Activated T-cell treated with anti-CD3 and anti-CD28 coated beads, Interleukin-2, amount 50 U/mL, for 1 hour (primary cell): ENCODE measurements around the gene TRAPPC3L.

ENCODE experiments used
- DNase-seq: peaks from one replicate; pipeline ENCODE4 v3.0.0-alpha.2; 2020

TRAPPC3L gene

DNA sequence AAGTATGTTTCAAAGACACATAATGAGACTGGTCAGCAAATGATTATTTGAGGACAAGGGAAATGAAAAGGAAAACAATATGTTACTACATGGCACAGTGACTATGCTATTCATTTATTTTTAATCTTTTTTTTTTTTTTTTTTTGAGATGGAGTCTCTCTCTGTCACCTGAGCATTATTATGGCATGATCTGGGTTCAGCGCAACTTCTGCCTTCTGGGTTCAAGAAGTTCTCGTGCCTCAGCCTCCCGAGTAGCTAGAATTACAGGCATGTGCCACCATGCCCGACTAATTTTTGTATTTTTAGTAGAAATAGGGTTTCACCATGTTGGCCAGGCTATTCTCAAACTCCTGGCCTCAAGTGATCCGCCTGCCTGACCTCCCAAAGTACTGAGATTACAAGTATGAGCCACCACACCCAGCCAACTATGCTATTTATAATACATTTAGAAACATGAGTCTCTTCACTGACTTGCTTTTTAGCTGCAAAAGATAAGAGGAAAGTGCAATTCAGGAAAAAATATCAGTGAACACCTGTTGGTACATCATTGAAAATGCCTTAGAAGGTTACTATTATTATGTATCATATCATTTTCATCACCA, 11.4 kb upstream of the TRAPPC3L start:
- no peak for DNase-seq

DNA sequence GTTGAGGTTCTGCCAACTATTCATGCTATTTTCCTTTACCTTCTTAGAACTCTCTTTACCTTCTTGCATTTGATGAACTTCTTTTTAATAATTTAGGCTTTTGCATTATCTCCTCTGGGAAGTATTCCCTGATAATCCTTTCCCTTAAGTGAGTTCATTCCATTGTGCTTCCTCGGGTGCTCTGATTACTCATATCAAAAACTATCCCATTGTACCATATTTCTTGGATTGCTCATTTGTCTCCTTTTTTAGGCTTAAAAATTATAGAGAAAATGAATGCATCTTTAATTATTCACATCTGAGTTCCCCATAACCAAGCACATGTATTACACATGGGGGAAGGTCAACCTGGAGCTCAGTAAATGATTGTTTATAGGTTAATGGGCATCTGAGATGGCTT, 10.6 kb upstream of the TRAPPC3L start:
- DNase-seq, result no peak

DNA sequence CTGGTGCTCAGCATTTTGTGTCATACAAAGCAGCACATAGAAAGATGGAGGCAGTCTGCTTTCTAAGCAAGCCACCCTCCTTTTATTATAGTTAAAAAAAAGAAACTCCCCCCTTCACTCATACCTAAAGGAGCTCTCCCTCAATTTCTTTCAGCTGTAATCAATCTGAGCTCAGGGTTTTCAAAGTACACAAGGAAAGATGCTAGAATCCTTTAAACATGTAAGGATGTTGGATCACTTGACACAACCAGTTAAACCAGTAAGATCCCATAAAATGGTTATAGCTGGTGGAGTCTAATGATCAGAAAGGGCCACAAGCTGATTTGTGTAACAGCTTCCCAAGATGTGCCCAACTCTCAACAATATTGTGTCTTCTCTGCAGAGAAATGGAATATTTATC, 8.0 kb upstream of the TRAPPC3L start, which contains the start of gene CALHM4:
Gene CALHM4 (plus strand): TSS at position 301 of the 400 bp plus-strand sequence. CDS start 43 bp downstream, at position 344.
- no peak for DNase-seq

DNA sequence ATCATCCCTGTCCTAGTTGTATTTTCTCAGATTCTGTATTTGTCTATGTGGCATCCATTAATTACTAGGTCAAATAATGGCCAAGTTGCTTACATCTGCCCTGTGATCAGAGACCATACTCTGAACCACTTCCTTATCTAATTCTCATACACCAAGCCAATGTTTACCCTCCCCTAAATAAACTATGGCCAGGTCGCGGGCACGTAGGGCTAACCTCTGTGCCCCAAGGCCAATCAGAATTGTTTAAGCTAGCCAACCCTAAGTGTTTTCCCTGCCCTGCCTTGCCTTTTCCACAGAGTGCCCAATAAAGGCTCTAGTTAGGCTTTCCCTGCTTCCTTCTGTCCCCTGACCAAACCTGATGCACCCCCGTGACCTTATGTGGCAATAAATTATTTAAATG, 5.3 kb upstream of the TRAPPC3L start:
- DNase-seq, result no peak

DNA sequence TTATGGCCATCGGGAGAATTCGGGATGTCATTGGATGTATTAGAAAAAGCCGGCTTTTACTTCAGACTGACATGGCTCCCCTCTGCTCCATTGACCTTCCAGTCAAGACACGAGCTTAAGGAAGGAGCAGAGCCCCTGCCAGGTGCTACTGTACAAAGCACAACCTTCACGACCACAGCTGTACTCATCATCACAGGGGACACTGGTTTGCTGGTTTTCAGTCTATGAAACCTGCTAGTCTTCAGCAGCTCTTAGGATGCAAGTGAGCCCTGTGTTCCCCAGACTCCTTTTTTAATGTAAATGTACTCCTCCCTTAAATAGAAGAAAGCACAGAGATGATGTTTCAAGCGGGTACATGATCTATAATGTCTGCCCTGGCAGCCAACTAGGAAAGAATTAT, 1.9 kb upstream of the TRAPPC3L start:
- DNase-seq, result no peak

DNA sequence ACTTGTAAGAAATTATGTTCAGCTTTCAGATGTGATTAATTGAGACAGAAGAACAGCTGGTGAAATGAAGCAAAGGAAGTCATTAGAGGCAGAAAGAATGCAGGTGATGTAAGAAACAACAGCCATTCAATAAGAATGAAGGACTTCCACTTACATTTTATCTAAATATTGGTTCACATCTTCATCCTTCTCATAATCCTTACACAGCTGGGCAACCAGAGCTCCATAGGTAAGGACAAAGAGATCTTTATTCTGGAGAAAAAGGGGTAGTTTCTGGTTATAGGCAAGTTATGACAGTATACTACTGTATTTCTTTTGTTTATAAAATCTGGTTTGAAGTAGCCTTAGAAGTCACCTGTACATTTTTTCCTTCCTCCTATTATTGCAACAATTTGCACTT, 2.3 kb downstream of the TRAPPC3L start:
- no peak for DNase-seq

DNA sequence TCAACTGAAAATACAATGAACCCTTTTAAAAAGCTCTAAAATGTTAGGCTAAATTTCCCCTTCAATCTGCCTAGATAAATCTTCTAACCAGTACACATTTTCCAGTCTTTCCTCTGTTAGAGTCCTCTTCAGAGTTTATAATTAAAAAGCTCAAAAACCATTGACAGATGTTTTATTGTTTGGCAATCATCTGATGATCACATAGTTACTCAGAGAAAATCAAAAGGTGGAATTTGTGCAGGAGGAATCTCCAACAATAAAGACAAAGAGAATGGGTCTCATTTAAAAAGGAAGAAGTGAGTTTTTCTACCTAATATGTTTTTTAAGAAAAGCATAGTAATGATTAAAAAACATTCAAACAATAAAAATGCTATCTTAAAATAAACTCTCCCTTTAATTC, 3.1 kb downstream of the TRAPPC3L start:
- no peak for DNase-seq

DNA sequence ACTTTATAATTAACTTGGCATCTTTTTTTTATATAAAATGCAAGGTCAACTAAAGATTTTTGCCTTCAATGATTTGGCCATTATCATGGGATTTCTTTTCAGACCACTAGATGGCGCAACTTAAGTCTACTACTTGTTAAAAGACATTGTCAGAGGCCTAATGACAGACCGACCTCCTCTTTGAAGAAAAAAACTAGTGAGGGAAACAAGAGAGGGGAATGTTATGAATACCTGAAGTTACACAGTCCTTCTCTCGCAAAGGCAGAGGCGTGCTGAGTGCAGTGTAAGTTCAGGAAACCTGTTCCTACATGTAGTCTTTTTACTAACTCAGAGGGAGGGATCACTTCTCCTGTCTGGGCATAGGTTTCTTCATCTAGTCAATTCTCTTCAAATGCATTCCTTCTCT, 9.3 kb downstream of the TRAPPC3L start:
- DNase-seq, result peak; percentile 21

DNA sequence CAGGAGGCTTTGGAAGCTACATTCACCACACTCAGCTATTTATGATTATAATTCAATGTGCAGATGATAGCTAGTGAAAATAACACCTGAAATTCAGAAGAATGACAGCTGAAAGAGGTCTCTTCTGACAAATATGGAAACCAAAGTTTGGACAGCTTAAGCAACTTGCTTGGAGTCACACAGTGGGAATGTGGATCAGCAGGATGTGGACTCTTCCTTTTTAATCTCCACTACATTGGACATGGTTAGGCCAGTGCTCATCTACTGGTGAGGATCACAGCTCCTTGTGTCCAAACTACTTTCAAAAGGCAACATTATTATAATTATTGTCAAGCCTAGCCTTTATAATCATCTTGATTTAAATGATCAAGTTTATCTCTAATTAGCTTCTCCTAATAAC, 10.4 kb downstream of the TRAPPC3L start:
- no peak for DNase-seq

DNA sequence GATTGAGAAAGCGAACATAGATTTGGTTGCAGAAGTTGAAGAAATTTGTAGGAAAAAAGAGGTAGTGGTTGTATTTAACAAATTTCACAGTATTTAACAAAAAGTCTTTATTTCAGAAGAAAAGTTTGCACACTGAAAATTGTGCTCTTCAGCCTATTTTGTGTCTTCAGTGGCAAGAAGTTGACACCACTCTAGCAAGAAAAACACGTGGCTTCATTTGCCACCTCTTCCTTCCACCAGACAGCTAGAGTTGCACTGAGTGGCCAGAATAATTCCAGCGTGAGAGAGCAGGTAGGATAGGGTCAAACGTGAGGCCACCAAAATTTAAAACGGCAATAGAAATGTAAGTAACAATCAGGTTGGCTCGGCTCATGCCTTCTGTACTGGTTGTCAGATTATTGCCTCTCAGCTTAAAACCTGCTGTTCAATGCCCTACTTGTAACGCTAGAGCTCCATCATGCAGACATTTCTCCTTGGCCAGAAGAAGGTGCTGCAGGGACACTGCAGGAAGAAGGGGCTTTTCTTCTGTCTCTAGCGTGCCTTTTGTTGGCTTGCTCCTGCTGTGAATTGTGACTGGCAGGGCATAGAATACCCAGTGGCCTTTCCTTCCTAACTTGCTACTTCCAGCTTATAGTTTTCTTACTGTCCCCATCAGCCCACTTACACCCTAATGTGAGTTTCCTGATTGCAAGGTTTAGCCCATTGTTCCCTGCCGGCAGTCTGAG, 12.1 kb downstream of the TRAPPC3L start:
- no peak for DNase-seq

DNA sequence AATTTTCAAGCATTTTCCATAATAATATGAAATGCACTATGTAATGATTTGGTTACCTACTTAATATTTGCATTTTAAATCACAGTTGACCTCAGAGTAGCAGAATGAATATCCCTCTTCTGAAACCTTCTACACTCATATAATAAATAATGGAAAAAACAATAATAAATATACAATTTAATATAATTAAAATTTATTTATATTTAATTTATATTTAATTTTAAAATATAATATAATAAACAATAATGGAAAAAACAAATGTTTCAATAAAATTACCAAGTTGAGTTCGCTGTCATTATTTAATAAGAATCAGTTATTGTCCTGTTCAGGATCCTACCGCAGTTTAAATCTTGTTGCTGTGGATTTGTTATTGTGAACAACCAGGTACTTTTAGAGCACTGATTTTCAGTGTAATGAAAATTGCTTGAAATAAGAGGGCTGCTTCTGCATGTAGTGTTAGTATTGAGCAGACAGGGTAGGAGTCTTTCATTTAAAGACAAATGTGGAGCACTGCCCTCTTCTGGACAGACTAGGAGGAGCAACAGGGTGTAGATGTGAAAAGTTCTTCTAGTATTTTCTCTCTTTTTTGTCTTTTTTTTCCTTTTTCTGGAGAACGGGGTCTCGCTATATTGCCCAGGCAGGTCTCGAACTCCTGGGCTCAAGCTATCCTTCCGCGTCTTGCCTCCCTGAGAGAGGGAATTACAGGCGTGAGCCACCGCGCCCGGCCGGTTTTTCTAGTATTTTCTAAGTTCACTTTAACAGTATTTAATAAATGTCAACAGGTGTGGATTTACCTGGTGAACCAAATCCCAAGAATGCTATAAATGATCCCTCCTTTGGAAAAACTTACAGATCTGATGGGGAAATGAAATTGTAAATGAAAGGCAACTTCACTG, 13.6 kb downstream of the TRAPPC3L start:
- peak; percentile 40 for DNase-seq

DNA sequence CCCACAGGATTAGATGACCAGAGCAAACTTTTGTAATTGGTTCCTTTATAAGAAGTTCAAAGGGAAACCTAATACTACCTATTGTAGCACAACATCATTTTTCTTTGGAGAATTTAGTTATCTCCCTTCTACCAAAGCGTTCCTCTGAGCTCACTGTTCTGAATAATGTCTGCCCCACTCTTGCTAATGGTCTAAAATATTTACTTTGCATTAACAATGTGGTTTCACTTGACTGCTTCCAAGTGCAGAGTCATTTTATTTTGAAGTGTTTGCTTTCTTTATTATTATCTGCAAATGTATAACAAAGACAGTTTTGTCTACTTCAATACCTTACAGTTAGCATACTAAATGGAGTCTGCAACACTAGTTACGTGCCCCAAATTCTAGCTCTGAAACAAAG, 15.0 kb downstream of the TRAPPC3L start:
- no peak for DNase-seq

DNA sequence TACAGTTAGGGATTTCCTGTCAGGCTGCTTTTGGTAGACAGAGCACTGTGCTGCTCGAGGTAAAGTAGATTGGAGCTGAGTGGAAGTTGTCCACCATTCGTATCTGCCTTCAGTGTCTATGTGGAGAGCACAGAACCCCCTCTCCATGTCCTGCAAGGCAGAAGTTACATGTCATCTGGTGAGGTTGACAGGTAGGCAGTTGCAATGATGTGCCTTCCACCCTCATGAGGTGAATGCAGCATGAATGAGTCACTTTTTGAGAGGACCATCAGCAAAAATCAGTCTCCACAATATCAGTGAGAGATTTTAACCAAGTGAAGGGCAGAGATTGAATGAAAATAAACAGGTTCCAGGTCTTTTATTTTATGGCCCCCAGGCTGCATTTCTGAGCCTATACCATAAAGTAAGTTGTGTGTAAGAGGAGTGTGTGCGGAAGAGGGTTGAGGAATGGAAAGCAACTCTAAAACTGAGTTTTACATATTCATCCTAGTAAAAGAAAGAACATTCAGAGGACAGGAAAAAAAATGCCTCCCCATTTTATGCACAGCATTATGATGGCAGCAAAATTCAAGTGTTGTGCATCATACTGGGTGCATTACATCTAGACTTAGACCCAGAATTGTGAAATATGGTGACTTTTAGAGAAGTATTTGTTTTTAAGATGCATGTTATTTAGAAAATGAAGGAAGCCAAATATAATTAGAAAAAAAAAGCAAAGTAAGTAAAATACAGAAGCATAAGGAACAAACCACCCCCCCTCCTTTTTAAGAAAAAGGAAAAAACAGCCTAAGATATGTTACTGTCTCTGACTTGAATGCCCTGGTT, 15.8 kb downstream of the TRAPPC3L start:
- DNase-seq, result no peak

DNA sequence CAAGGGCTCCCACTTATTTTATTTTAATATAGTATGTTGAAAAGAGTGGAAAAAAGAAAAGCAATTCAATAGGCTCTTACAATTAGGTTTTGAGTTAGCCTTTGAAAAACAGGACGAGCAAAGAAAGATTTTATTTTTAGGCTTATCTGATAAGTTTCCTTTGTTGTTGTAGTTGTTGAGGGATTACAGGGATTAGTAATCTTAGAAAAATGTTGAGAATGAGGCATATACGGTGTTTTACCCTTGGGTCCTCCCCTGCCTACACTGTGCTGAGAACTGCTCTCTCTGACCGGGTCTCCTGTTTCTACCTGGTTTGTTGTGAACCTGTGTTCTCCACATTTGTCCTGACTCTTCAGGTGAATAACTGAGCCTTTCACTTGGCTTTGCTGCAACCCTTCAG, 16.7 kb downstream of the TRAPPC3L start:
- no peak for DNase-seq

DNA sequence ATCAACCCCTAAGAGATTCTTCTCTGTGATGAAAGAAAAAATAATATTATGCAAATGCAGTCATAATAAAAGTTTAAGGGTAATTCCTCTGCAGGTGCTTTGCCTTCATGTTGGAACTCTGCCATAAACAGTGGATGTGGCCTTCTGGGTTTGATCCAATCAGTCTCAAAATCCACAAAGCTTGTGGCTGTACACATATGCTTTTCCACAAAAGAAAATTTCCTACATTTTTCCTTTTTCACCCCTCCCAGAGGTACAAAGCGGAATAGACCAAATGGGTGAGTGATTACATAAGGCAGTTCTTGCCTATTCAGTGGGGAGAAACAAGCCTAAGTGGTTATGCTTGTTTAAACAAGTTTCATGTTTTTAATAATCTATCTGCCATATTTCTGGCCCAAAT, 17.4 kb downstream of the TRAPPC3L start:
- DNase-seq, result no peak

DNA sequence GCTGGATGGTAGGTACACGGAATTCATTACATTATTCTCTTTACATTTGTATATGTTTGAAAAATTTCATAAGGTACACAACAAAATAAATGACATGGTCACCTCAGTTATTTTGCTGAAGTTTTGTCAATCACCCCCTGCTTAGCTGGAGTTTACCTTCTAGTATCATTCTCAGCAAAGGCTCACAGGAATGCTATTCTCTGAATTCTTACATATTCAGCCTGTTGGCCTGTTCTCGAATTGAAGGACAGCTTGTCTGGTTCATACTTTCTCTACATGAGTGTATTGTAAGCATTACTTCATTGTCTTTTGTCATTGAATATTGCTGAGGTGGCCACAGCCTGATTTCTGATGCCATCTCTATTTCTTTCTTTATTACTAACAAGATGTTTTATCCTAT, 21.2 kb downstream of the TRAPPC3L start:
- DNase-seq, result no peak

DNA sequence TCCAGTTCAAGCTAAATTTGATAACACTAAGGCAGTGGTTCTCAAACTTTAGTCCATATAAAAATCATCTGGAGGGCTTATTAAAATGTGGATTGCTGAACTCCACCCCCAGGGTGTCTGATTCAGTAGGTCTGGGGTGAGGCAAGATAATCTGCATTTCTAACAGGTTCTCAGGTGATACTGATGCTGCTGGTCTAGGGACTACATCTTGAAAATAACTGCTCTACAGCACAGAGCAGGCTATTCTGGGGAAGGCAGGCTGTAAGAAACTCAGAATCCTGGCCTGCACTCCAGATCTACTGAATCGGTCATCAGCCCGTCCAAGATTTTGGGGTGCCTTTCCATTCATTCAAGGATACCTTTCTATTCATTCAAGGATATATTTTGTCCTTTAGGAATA, 22.6 kb downstream of the TRAPPC3L start:
- DNase-seq, result no peak

DNA sequence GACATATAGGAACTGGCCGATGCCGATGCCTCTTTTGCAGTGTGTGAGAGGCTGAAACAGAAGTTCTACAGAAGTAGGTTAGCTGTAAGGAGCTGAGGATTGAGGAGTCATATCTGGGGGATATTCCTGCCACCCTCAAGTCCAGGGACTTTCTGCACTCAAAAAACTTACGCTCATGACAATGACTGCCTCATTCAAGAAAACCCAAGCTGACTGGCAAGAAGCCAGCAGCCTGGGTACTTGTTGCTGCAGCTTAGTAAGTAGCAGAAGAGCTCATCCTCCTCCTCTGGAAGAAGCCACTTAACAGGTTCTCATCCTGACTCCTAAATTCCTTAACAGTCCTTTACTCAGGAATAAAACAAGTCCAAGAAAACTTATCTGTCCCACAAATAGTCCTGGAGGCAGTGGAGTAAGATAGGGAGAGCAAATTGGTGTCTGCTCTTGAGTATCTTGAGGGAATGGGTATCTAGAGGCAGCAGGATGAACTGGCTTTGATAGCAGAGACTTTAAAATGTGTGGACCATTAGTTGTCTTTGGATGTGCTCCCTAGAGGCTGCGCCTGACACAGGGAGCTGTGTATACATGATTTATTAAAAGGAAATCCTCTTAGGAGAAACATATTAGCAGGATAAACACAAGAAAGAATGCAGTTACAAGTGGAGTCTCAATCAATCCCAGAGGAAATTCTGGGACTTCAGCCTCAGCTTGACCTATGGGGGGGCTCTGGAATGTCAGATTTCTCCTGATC, 26.7 kb downstream of the TRAPPC3L start:
- no peak for DNase-seq

DNA sequence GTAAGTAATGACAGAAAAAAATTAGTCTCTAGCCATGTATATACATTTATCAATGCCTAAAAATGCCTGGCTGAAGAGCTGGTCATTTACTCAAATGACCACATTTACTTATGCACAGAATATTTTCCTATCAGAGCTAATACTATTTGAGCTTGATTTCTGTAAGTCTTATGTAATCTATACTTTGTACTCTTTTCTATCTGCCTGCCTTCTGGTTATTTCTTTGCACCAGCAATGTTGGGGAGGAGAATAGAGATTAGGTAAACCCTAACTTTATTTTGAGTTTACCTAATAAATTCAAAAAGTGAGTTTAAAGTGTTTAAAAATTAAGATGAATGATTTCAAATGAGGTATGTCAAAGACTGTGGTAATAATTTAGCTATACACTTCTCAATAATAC, 30.3 kb downstream of the TRAPPC3L start:
- no peak for DNase-seq

DNA sequence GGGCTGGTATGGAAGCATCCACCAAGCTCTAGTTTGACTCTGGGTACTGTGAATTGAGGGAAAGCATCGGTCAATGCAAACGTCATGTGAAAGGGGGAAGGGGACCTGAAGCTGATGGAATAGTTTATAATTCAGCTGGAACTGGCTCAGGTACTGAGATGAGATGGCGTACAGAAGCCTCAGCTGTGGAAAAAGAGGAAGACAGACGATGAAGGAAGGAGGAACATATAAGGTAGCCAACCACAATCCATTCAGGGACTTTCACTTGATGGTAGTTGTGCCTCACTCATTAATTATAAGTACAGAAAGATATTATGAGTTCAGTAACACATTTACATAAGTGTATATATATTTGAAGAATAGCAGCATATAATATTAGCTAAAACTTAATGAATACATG, 31.4 kb downstream of the TRAPPC3L start:
- DNase-seq, result no peak

DNA sequence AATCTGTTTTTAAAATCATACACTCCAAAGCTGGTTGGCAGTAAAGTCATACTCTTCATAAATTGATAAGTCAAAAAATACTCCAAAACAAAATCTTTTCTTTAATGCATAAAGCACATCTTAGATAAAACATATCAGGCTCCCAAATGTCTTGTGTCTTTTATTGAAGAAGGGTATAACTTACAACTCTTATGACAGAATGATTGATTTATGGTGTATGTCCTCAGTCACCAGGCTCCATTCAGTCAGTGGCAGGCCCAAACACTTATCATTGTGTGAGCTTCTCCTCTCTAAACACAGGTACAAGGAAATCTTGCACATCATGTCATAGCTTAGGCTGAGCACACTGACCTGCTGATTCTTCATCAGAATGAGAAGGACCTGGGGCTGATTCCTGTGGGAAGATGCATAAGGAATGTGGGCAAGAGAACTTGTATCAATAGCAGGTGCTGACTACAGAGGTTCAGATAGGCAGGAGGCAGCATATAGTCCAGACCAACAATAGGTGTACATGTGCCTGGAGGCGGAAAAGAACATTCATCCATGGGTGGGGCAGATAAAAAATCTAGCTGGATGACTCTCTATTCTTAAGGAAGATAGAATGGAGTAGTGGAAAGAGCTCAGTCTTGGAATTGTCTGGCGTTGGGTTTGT, 32.1 kb downstream of the TRAPPC3L start:
- no peak for DNase-seq

DNA sequence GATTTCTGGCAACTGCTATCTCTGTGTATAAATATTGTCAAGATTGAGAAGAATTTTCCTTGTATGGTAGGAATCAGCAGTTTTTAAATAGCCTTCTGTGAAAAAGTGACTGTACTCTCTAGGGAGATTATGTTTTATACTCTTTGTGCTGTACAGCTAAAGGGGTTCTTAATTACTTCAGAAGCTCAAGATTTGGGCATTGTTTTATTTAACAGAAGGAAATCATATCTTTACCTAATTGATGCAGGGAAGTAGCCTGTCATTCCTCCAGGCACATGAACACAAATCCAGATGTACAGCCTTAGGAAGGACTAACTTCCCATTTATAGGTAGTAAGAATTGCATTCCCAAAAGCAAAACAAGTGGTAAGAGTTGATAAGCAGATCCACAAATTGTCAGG, 32.8 kb downstream of the TRAPPC3L start:
- DNase-seq, result no peak
